HG03457 (cell line): ENCODE data around the gene SERINC5.
"Not testable (repeated sequence)": the region's sequence is repeated elsewhere in the genome, so short reads cannot be mapped to it uniquely, and the experiment has no call there.

Source experiments
- ATAC-seq: cut with Tn5 transposase; IDR thresholded peaks from one replicate; pipeline ENCODE4 v1.9.1; 2021; ENCODE audit warnings: moderate number of reproducible peaks; ENCODE audit not compliant: unreplicated experiment

Gene SERINC5

DNA sequence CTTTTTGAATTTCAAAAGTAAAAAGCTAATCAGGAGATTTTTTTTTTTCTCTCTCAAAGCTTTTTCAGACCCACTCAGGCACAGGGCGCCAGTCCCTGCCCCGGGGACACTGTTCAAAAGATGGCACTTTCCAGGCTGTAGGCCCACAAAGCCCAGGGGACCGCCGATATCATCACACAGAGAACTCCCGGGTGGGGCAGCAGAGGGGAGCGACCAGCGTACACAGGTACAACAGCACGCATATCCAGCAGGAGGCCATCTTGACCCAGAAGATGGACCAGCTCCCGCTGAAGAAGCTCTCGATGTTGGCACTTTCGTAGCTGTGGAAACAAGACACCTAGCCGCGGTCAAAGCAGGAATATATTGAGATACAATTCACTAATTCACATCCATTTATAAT lies 112.4 kb downstream of the SERINC5 start:
- ATAC-seq = no peak

DNA sequence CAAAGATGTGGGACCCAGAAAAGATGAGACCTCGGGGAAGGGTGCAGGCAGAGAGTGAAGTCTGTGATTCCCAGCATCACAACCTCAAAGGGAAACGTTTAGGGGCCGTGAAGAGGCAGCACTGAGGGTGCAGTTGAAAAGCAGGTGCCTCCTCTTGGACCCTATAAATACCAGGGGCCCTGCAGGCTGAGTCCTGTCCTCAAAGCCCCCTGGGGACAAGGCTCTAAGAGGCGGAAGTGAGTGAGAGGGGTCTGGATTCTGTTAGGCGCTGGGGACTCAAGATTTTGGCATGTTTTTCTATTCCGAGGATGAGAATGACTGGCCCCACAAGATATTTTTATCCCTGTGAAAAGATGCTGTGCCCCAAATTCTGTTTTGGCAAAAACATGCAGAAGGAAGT lies 112.9 kb downstream of the SERINC5 start:
- no peak for ATAC-seq

DNA sequence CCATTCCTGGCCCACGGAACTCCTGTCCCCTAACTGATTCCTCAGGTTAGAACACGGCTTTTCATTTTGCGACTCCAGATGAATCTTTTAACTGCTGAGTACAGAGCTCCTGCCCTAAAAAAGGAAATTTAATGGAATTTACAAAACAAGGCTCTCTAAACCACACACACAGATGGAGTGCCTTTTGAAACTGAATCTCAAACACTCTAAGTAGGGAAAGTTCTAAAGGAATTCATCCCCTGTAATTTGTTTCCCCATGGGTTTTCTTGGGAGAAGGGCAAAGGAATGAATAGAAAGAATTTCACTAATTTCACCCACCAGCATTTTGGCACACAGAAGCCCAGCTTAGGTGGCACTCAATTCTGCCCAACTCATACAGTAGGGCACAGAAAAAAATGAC lies 114.2 kb downstream of the SERINC5 start:
- ATAC-seq = no peak

DNA sequence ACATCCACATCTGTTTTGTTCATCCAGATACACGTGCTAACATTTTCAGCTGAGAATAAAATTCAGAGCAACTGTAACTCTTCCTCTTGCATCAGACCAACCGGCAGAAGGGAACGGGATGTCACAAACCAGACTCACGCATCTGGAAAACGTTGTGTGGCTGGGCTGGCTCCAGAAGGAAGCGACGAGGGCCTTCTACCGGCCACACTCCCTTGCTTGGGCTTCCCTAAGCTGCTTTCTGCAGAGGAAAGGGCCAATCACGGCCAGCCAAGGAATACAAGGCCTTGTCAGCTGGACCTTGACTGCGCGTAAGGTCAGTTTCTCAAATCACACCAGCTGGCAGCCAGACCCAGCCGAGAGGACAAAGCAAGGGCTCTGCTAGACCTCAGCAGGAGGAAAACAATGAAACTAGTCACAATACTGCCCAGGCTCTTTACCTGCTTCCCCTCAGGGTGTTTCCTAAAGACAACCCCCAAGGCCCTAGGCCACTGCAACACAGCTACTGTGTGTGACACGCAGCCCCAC lies 114.6 kb downstream of the SERINC5 start:
- ATAC-seq = no peak

DNA sequence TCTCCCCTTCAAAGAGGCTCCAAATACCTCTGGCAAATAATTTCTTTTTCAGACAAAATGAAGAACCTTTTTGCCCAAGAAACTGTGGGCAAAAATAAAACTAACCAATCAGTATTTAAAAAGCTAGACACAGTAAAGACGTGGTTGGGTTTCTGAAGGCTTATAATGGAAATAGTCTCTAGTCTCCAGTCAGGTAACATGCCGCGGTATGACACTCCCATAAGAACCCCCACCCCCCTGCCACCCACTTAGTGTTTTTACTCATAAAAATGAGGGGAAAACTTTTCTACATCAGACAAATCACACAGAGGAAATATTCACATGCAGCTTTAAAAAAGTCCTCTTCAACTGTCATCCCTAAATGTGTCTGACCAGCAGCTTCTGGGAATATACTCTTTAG lies 115.4 kb downstream of the SERINC5 start:
- ATAC-seq = no peak

DNA sequence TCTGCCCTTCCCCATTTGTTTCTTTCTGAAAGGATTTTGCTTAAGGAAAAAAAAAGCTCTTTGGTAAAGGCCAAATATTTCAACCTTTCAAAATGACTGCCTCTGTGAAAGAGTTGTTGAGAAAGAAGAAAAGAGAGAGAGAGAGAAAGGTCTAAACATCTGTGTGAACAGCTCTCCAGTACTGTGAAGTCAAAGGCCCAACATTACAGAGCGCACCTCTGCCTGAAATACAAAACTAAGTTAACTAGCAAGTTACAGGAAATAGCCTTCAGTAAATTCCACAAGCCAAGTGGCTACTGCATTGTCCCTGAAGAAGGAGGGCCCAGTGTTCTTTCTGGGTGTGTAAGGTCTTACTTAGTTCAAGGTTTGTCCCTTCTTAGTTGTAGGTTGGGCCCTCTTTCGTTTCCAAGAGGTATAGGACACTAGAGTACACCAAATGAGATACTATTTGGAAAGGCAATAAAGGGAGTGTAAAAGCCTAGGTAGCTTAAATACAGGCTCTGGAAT lies 116.3 kb downstream of the SERINC5 start:
- no peak for ATAC-seq

DNA sequence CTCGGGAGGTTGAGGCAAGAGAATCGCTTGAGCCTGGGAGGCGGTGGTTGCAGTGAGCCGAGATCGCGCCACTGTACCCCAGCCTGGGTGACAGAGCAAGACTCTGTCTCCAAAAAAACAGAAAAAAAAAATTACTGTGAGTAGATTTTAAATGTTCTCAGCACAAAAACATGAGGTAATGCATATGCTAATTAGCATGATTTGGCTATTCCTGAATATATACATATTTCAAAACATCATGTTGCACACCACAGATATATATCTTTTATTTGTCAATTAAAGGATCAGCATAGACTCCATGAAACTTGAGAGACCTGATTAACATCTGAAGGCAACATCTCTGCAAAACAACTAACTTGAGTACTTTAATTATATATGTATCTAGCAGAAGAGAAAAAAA lies 117.4 kb downstream of the SERINC5 start:
- no peak for ATAC-seq

DNA sequence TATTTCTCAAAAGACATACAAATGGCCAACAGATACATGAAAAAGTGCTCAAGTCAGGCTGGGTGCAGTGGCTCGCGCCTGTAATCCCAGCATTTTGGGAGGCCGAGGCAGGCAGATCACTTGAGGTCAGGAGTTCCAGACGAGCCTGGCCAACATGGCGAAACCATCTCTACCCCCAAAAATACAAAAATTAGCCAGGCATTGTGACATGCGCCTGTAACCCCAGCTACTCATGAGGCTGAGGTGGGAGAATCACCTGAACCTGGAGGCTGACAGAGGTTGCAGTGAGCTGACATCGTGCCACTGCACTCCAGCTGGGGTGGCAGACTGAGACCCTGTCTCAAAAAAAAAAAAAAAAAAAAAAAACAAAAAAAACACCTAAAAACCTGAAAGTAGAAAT lies 119.0 kb downstream of the SERINC5 start:
- not testable (repeated sequence) for ATAC-seq

DNA sequence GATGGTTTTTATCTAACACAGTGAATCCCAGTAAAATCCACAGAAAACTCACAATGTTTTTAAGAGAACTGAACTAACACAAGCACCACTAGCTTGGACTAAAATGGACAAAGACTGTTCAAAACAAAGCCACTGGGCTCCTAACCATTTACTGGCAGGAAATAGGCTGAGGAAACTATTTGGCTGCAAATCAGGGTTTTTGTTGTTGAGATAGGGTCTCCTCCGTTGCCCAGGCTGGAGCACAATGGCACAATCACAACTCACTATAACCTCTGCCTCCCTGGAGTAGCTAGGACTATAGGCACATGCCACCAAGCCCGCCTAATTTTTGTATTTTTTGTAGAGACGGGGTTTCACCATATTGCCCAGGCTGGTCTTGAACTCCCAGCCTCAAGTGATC lies 121.0 kb downstream of the SERINC5 start:
- no peak for ATAC-seq

DNA sequence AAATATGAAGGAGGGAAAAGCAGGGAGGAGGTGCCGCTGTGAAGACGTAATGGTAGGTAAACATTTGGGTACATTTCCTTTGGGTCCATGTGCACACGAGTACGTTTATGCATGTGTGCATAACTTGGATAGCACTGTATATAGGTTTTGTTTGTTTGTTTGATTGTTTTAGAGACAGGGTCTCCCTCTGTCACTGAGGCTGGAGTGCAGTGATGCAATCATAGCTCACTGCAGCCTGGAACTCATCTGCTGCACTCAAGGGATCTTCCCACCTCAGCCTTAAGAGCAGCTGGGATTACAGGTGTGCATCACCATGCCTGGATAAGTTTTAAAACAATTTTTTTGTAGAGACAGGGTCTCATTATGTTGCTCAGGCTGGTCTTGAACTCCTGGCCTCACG lies 126.7 kb downstream of the SERINC5 start:
- no peak for ATAC-seq

DNA sequence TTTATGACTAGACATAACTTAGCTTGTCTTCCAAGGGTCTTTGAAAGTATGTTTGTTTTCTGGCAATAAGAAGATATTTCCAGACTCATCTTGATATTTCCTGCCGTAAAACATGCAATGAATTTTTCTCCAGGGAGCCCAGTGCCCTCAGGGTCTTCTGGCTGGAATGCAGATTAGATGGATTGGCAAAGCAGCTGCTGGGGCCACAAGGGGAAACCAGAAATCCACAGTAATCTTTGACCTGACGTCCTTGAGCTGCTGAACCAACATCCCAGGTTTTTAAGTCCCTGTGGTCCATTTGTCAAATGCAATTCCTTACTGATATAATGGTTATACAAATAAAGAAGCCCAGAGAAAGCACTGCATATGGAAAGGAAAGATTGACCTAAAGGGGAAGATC lies 127.7 kb downstream of the SERINC5 start:
- no peak for ATAC-seq

DNA sequence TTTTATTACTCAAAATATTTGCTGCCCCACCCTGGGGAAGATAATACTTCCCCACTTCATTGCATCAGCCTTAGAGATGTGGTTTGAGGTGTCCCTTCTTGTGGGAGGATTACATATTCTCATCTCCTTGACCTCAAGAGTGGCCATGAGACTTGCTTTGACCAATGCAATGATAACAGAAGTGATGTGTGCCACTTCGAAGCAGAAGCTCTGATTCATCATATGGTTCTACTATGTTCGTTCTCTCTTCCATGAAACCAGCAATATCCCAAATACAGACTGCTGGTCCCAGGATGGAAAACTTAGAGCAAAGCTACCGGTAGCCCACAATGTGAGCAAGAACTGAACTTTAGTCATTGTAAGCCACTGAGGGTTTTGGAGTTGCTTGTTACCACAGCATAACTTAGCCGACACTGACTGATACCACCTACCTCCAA lies 128.7 kb downstream of the SERINC5 start:
- ATAC-seq = no peak

DNA sequence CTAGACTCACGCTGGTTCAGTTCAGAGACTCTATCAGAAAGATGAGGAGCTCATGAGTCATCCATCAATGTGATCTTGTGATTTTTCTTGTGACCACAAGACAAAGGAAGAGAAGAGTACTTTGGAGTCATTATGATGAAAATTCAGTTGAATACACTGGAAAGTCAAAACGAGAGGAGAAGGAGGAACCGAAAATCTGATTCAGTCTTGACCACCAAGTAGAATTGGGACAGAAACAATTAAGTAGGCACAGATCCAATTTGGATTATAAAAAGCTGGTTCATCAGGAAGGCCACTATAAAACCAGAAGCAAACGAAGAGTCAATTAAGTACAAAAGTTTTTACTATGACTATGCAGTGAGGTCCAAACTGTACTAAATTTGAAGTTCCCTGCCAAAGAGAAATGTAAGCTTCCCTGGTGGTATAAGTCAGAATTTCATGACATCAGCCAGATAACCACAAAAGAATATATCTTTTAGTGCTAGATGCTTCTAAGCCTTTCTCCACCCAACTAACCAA lies 129.8 kb downstream of the SERINC5 start:
- peak; percentile 52 for ATAC-seq

DNA sequence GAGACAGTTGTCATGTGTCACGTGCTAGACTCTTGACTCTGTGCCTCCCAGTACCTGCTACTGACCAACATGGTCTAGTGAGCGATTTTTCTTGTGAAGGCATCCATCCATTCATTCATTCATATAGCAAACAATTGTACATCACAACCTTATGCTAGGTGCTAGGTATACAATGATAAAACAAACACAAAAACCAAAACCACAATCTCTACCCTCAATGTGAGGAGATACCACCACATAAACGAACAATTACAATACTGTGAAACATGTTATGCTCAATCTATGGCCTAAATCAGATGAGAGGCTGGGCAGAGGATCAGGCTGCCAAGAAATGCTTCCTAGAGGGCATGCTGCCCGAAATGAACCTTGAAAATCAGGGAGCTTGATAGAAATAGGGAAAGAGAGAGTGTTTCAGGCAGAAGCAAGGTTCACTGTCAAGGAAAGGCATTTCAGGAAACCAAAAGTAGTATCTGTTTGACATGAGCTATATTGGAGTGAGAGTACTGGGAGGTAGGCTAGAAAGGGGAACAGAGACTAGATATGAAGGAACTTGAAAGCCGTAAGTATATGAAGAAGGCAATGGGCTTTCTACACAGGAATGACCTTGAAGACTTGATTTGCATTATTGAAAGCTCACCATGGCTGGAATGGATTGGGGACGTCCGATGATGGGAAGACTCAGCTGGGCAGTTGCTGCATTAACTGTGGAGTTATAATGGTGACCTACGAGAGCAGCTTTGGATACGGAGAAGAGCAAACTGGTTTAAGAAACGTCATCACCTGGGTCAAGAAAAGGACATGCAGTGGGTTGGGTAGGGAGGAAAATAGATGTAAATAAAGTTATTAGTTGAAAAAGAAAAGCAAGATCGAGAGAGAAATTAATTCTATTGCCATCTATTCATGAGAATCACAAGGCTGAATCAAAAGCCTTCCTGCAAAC lies 130.6 kb downstream of the SERINC5 start:
- ATAC-seq = peak; percentile 60

DNA sequence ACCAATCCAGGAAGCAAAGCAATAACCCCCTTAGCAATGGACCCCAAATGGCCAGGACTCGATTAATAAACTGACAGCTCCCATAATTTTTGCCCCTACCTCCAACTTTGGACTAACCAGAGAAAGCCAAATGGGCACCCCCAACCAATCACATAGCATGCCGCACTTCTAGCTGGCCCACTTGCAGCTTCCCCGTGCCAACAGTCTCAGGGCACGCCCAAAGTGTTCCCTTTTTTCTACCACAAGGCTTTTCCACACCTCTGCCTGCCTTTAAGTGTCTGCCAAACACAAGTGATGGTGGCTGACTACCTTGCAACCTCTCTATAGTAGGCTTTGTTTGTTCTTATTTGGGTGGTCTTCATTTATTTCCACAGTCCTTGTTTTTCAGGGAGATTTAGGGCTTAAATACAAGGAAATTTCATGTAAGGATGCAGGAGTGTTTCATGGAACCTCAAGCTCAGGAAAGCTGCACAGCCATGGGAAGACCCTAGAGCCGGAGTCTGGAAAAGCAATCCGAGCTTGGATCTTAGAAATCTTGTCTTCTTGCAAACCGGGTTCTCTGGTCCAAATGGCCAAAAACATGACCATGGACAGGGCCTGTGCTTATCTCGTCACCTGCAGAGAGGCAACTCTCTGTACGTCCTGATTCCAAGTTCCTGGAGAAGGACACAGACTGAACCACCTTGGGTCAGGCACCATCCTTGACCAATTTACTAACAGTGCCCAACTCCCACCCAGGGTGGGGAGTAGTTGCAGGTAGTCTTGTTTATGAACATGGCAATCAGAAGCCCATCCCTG lies 131.5 kb downstream of the SERINC5 start:
- ATAC-seq = no peak

DNA sequence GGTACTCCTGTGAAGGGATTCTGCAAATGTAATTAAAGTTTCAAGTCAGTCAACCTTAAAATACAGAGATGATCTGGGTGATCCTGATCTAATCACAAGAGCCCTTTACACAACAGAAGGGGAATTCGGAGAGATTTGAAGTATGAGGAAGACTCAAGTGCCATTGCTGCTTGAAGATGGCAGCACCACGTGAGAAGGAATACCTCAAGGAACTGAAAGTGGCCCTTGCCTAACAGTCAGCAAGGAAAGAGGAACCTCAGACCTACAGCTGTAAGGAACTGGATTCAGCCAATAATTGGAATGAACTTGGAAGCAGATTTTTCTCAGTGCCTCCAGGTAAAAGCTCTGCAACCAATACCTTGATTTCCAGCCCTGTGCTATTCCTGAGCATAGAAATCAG lies 133.3 kb downstream of the SERINC5 start:
- no peak for ATAC-seq

DNA sequence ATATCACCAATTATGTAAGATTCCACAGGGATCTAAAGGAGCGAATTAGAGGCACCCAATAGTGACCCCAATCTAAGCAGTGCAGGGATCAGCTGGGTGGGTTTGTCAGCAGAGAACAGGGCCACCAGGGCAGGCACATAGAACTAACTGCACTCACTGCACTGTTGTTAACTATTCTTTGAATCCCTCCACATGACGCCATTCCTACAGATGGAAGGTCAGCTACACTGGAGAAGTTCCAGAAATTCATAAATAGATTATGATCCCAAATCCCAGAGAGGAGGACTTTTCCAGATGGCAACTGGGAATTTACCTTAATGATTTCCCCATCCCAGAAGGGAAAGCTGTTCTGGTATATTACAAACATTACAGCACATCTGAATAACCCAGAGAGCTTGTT lies 136.5 kb downstream of the SERINC5 start:
- no peak for ATAC-seq

DNA sequence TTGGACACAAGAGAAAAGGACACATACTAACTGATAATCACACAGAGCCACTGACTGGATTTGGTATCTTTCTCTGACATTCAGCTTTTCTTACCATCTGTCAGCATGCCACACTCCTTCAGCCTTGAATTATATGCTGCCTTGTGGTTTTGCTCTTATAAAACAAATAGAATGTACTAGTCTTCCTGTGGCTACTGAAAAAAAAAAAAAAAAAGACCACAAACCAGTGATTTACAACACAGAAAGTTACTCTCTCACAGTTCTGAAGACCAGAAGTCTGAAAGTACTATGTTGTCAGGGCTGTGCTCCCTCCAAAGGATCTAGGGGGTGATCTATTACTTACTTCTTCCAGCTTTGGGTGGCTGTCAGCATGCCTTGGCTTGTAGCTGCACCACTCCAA lies 138.4 kb downstream of the SERINC5 start:
- ATAC-seq = no peak

DNA sequence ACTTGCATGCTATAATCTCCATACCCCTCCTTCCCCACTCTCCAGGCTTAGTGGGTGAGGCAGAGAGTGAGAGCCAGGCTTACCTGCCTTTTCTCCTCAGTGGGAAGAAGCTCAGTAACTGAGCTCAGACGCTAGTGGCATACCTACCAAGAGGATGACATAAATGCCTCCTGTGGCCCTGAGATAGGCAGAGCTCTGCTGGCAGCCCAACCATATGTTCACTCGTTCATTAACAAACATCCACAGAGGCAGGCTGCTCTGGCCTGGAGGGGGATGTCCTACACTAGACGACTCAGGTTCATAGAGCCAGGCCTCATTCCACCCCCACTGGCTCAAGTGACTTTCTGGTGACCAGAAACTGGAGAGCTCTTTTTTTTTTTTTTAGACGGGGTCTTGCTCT lies 139.4 kb downstream of the SERINC5 start:
- no peak for ATAC-seq

DNA sequence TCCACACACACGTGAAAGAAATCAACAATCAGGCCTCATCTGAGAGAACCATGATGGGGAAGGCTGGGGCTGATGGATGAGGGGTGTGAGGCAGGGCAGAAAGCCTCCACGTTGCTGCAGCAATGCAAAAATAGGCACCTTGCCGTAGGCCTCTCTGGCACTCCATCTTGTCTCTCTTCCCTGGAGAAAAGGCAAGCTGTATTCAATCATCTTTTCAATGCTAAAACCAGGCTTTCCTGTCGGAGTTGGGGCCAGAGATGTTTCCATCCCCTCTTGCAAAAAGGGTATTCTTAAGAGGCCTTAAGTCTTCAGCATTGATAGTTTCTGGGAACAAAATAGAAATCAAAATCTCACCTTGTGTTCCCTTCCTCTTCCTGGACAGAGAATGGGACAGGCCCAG lies 139.8 kb downstream of the SERINC5 start:
- no peak for ATAC-seq

DNA sequence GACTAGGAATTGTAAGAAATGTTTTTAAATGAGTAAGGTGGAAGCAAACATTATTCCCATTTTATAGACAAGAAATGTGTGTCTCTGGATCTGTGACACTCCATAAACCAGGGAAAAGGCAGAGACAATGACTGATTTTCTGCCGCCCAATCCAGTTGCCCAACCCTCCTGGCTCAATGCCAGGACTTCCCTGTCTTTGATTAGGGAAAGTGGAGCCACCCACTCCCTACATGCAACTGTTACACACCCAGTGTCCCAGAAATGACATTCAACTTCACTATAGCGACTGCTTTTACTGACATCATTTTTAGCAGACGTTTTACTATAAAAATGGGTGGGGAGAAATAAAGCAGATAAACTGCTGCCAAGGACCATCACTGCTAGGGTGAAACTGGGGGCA lies 141.0 kb downstream of the SERINC5 start:
- ATAC-seq = no peak
